Astrocyte (in vitro differentiated cells and primary cell): ENCODE data around the gene AQP12B. TPM values are rescaled to one million over a fixed set of nuclear protein-coding genes. Genes with fewer than 3 reads are reported as not detected.

ENCODE experiments used
- DNase-seq: peaks from one replicate; pipeline ENCODE4 v3.0.0-alpha.2; 2010; ENCODE audit warnings: low read depth
- FAIRE-seq: peaks from 2 replicates; lab custom pipeline; 2011; peaks lifted over from hg19 to GRCh38; lab: Jason Lieb, UNC
- H2AFZ ChIP-seq: 2 replicates; pipeline ENCODE4 v1.6.0; 2012; ENCODE audit warnings: low read depth, low read length, inconsistent platforms
- H3K27ac ChIP-seq: 2 replicates; pipeline ENCODE4 v1.5.1; 2011; ENCODE audit warnings: low read depth, low read length, inconsistent platforms
- H3K27me3 ChIP-seq: 2 replicates; pipeline ENCODE4 v1.6.0; 2011; ENCODE audit warnings: low read length, inconsistent platforms; ENCODE audit not compliant: insufficient read depth
- H3K36me3 ChIP-seq: 2 replicates; pipeline ENCODE4 v1.5.1; 2011; ENCODE audit warnings: low read length, inconsistent platforms; ENCODE audit not compliant: insufficient read depth
- H3K4me1 ChIP-seq: 2 replicates; pipeline ENCODE4 v1.5.1; 2011; ENCODE audit warnings: low read length, inconsistent platforms; ENCODE audit not compliant: insufficient read depth
- H3K4me2 ChIP-seq: 2 replicates; pipeline ENCODE4 v1.6.0; 2012; ENCODE audit warnings: low read length, inconsistent platforms
- H3K4me3 ChIP-seq: 2 replicates; pipeline ENCODE4 v1.5.1; 2011; ENCODE audit warnings: low read depth, mild to moderate bottlenecking, low read length, inconsistent platforms; ENCODE audit not compliant: insufficient read depth
- H3K79me2 ChIP-seq: 2 replicates; pipeline ENCODE4 v1.6.0; 2012; ENCODE audit warnings: mild to moderate bottlenecking, low read length, inconsistent platforms; ENCODE audit not compliant: insufficient read depth
- H3K9ac ChIP-seq: 2 replicates; pipeline ENCODE4 v1.6.0; 2012; ENCODE audit warnings: mild to moderate bottlenecking, low read length, inconsistent platforms
- H3K9me3 ChIP-seq: 2 replicates; pipeline ENCODE4 v1.5.1; 2012; ENCODE audit warnings: low read depth, mild to moderate bottlenecking, low read length, inconsistent platforms; ENCODE audit not compliant: insufficient read depth
- H4K20me1 ChIP-seq: 2 replicates; pipeline ENCODE4 v1.6.0; 2012; ENCODE audit warnings: low read length, inconsistent platforms; ENCODE audit not compliant: insufficient read depth
- H3K27ac Mint-ChIP-seq: one replicate; pipeline ENCODE4 v1.8.0; 2021; ENCODE audit warnings: mild to moderate bottlenecking, mixed read lengths; ENCODE audit not compliant: unreplicated experiment
- H3K27me3 Mint-ChIP-seq: one replicate; pipeline ENCODE4 v1.8.0; 2021; ENCODE audit warnings: low read depth, mixed read lengths; ENCODE audit not compliant: unreplicated experiment
- H3K36me3 Mint-ChIP-seq: one replicate; pipeline ENCODE4 v1.8.0; 2021; ENCODE audit warnings: low read depth, mixed read lengths; ENCODE audit not compliant: unreplicated experiment
- H3K4me1 Mint-ChIP-seq: one replicate; pipeline ENCODE4 v1.8.0; 2021; ENCODE audit warnings: low read depth, mixed read lengths; ENCODE audit not compliant: unreplicated experiment
- H3K4me3 Mint-ChIP-seq: one replicate; pipeline ENCODE4 v1.8.0; 2021; ENCODE audit warnings: mild to moderate bottlenecking, moderate library complexity, mixed read lengths; ENCODE audit not compliant: unreplicated experiment
- H3K9me3 Mint-ChIP-seq: one replicate; pipeline ENCODE4 v1.8.0; 2021; ENCODE audit warnings: mild to moderate bottlenecking, mixed read lengths; ENCODE audit not compliant: unreplicated experiment
- EZH2 ChIP-seq: IDR thresholded peaks from 2 replicates; pipeline ENCODE4 v1.6.1; 2012; ENCODE audit warnings: mild to moderate bottlenecking, low read length, inconsistent platforms; ENCODE audit not compliant: insufficient read depth
- total RNA-seq: library from RNA; stranded (reverse); gene quantifications from 2 replicates; pipeline ENCODE4 v1.2.1, GENCODE V29; 2021
- TF ChIP-seq, protein P1 (sequence below): IDR thresholded peaks from 2 replicates; pipeline ENCODE4 v1.5.1; 2011; ENCODE audit warnings: low read depth, mild to moderate bottlenecking, inconsistent platforms, low read length, moderate library complexity; ENCODE audit not compliant: insufficient read depth

The AQP12B gene
- total RNA-seq, 1 donor from 2014 or later, result not detected

DNA sequence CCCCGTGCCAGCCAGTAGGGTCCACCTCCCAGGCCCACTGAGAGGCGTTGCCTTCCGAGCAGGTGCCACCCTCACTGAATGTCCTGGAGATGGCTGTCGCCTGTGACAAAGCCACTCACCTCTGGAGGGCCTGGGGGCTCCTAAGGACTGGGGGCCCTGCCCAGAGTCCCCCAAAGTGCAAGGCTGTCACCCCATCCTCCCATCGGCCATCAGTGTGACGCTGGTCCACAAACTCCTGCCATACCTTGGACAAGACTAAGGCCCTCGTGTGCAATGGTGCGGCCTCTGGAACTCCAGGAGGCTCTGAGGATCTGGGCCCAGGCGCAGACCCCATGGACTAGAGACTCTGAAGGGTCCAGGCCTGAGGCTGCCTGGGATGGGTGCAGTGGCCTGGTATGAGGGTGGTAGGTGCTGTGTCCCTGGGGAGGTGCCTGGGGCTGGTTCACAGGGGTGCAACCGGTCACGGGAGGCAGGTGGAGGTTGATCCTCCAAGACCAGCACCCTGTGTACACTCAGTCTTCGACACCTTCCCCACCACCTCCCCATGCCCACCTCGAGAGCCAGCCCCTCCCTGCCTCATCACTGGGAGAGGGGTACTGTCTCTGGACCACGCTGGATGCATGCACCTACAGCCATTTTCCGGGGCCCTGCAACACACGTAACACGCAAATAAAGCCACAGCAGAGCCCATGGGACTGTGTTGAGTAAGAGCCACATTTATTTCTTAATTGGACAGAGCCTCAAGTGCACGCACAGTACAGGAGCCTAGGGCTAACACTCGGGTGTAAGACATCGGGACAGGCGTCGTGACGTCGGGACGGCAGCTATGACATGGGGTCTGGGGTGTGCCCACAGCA, 30.6 kb upstream of the AQP12B start:
- H3K27ac Mint-ChIP-seq, result no peak overlapping the region

DNA sequence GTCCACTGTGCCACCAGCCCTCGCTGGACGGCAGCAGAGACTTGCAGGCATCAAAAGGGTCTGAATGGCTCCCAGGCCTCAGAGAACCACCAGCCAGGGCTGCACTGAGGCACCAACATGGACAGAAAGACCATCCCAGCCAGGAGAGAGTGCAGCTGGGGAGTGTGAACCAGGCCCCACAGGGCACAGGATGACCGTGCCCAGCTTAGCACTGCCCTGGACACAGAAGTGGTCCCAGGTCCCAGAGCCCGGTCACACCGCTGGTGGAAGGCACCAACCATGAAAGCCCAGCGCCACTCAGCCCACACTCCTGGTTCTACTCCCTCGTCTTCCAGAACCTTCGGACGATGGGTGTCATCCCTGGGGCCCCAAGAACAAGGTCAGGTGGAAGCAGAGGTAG, 29.4 kb upstream of the AQP12B start:
- Histone ChIP-seq H4K20me1 (no peaks in the 10 kb centered on the region), H3K4me1 (no peaks in the 10 kb centered on the region), H3K27me3 (peaks cover 13% of the 10 kb centered on the region), H3K27ac (no peak overlapping the region), H3K4me2 (no peak overlapping the region), H3K36me3 (no peaks in the 10 kb centered on the region), H2AFZ (no peak overlapping the region), H3K9me3 (no peaks in the 10 kb centered on the region), H3K9ac (no peak overlapping the region), H3K79me2 (no peaks in the 10 kb centered on the region), H3K4me3 (no peak overlapping the region)
- Mint-ChIP-seq H3K9me3 (no peaks in the 10 kb centered on the region), H3K27me3 (peaks cover 25% of the 10 kb centered on the region), H3K36me3 (peaks cover 3% of the 10 kb centered on the region), H3K27ac (no peak overlapping the region), H3K4me3 (no peak overlapping the region), H3K4me1 (no peaks in the 10 kb centered on the region)
- DNase-seq (no peak), FAIRE-seq (no peak)
- TF ChIP-seq, protein P1, sequence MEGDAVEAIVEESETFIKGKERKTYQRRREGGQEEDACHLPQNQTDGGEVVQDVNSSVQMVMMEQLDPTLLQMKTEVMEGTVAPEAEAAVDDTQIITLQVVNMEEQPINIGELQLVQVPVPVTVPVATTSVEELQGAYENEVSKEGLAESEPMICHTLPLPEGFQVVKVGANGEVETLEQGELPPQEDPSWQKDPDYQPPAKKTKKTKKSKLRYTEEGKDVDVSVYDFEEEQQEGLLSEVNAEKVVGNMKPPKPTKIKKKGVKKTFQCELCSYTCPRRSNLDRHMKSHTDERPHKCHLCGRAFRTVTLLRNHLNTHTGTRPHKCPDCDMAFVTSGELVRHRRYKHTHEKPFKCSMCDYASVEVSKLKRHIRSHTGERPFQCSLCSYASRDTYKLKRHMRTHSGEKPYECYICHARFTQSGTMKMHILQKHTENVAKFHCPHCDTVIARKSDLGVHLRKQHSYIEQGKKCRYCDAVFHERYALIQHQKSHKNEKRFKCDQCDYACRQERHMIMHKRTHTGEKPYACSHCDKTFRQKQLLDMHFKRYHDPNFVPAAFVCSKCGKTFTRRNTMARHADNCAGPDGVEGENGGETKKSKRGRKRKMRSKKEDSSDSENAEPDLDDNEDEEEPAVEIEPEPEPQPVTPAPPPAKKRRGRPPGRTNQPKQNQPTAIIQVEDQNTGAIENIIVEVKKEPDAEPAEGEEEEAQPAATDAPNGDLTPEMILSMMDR, result no peak
- no peak for TF ChIP-seq EZH2

More for the DNA sequence above, 30.6 kb upstream of the AQP12B start:
- peaks cover 6% of the 10 kb centered on the region for H3K27me3 ChIP-seq
- no peak for DNase-seq
- H3K79me2 ChIP-seq, result no peaks in the 10 kb centered on the region
- no peaks in the 10 kb centered on the region for H3K4me1 ChIP-seq
- H3K9me3 ChIP-seq, result no peaks in the 10 kb centered on the region
- no peak for FAIRE-seq
- H3K4me2 ChIP-seq, result no peak overlapping the region
- TF ChIP-seq, protein P1, result no peak
- no peak for TF ChIP-seq EZH2
- H3K9ac ChIP-seq, result no peak overlapping the region
- Mint-ChIP-seq H3K4me3 (no peak overlapping the region), H3K36me3 (peaks cover 3% of the 10 kb centered on the region), H3K4me1 (no peaks in the 10 kb centered on the region), H3K9me3 (no peaks in the 10 kb centered on the region), H3K27me3 (peaks cover 18% of the 10 kb centered on the region)
- H3K27ac ChIP-seq, result no peak overlapping the region
- H2AFZ ChIP-seq, result no peak overlapping the region
- H4K20me1 ChIP-seq, result no peaks in the 10 kb centered on the region
- no peak overlapping the region for H3K4me3 ChIP-seq
- no peaks in the 10 kb centered on the region for H3K36me3 ChIP-seq

DNA sequence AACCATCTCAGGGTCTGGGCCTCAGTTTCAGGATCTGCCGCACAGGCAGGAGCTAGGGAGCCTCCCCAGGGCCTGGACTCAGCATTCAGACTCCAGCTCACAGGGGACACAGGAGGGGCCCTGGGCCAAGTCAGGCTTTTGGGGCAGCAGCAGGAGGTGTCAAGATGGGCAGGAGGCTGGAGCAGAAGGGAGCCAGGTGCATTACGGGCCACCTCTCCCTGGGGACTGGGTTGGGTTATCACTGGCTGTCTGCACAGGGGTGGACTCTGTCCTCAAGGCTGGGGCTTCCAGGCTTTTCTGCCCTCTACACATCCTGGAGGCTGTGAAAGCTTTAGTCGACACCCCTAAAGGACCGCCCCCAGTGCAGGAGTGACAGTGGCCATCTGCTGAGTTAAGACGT, 29.0 kb upstream of the AQP12B start:
- peaks cover 13% of the 10 kb centered on the region for H3K27me3 ChIP-seq
- Mint-ChIP-seq H3K9me3 (no peaks in the 10 kb centered on the region), H3K36me3 (peaks cover 3% of the 10 kb centered on the region), H3K27me3 (peaks cover 27% of the 10 kb centered on the region), H3K27ac (no peak overlapping the region), H3K4me1 (no peaks in the 10 kb centered on the region), H3K4me3 (no peak overlapping the region)
- no peaks in the 10 kb centered on the region for H3K36me3 ChIP-seq
- H3K9me3 ChIP-seq, result no peaks in the 10 kb centered on the region
- H4K20me1 ChIP-seq, result no peaks in the 10 kb centered on the region
- no peaks in the 10 kb centered on the region for H3K79me2 ChIP-seq
- H3K27ac ChIP-seq, result no peak overlapping the region
- FAIRE-seq (no peak), DNase-seq (no peak)
- no peak for TF ChIP-seq EZH2
- TF ChIP-seq, protein P1, result no peak
- H3K9ac ChIP-seq, result no peak overlapping the region
- H2AFZ ChIP-seq, result no peak overlapping the region
- no peak overlapping the region for H3K4me2 ChIP-seq
- no peaks in the 10 kb centered on the region for H3K4me1 ChIP-seq
- no peak overlapping the region for H3K4me3 ChIP-seq
